T1000 (cell line): ENCODE results near the gene BSDC1.
A peak's percentile ranks its signal among the peaks of the same experiment; 100 is the strongest.

Experiments used
- DNase-seq: peaks from one replicate; lab custom pipeline; 2025; ENCODE audit warnings: mixed read lengths; lab: John Stamatoyannopoulos, UW

The BSDC1 gene

DNA sequence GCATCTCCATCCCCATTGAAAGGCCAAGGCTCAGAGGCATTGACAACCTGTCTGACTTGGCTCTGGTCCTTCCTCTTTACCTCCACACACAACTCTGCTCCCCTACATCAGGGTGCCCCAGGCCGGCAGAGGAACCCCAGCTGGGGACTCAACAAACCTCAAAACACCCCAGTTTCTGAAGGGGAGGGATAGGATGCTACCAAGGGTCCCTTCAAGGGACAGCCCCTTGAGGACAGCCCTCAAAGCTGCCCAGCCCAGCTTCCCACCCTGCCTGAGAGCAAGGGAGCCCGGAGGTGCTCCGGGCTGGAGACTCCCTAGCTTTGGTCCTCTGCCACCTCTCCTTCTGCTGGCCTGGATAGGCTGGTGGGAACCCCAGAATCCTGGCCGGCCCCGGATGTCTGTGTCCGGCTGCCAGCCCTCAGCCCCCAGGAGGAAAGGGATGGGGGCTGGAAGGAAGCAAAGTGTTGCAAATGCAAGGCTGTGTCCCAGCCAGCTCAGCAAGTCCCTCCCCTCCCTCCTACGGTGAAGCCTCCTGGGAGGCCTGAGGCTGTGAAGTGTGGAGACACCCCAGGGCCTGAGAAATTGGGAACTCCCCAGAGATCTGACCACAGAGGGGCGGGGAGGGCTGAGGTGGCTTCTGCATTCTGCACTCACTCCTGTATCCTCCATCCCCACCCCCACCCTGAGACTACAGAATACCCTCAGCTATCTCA lies 57.1 kb downstream of the BSDC1 start:
- peak; percentile 45 for DNase-seq

DNA sequence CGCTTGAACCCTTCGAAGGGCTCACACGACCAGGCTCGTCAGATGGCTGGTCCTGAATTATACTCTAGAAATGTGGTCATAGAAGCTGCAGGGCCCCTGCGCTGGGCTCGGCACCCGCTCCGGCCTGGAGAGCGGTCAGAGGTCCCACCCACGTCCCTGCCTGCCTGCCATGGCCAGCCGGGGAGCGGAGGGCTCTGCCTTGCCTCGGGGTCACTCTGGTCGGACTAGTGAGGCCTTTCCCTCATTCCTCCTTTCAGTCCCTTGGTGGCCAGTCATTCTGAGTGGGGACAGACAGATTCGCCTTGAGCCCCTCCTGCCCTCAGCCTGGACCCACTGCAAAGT lies 57.7 kb downstream of the BSDC1 start:
- no peak for DNase-seq

DNA sequence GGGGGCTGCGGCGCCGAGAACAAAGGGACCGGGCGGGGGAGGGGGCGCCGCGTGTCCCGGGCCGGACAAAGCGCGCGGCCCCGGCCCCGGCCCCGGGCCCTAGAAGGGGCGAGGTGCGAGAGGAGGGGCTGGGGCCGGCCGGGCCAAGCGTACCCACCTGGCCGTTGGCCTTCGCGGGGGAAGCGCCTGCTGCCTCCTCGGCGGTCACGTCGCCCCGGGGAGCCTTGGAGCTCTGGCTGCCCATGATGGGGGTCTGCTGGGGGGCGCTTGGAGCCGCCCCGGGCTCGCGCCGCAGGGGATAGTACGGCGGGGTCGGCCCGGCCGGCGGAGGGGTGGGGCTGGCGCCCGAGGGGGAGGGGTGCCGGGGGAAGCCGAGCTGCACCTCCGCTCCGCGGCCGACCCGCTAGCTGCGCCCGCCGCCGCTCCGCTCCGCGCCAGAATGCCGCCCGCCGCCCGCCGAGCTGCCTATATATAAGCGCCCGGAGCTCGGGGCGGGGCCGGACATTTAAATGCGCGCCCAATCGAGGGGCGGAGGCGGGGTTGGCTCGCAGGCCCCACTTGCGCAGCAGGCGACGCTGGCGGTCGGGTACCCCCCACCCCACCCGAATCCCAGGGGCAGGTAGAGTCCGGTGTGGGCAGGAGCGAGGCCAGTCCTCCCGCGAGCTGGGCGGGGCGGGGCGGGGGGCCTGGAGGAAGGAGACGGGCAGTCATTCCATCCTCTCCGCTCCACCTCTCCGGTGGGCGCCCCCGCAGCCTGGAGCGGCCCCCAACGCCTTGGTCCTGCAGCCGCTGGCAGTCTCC lies 58.3 kb downstream of the BSDC1 start, which contains the start of gene MARCKSL1:
TSS of gene MARCKSL1 (minus strand) at position 444 of the 801 bp plus-strand sequence. CDS start at position 244, 200 bp downstream.
- peak; percentile 71 for DNase-seq

- DNase-seq, result no peak
These were observed 58.8 kb downstream of the BSDC1 start for GRCh38 chr1:32335535-32335789.

- DNase-seq, result no peak
These were observed 59.2 kb downstream of the BSDC1 start for GRCh38 chr1:32334864-32335534.

- DNase-seq, result no peak
These were observed 59.9 kb downstream of the BSDC1 start for GRCh38 chr1:32334274-32334861.

- DNase-seq, result no peak
These were observed 60.8 kb downstream of the BSDC1 start for GRCh38 chr1:32333251-32333963.

DNA sequence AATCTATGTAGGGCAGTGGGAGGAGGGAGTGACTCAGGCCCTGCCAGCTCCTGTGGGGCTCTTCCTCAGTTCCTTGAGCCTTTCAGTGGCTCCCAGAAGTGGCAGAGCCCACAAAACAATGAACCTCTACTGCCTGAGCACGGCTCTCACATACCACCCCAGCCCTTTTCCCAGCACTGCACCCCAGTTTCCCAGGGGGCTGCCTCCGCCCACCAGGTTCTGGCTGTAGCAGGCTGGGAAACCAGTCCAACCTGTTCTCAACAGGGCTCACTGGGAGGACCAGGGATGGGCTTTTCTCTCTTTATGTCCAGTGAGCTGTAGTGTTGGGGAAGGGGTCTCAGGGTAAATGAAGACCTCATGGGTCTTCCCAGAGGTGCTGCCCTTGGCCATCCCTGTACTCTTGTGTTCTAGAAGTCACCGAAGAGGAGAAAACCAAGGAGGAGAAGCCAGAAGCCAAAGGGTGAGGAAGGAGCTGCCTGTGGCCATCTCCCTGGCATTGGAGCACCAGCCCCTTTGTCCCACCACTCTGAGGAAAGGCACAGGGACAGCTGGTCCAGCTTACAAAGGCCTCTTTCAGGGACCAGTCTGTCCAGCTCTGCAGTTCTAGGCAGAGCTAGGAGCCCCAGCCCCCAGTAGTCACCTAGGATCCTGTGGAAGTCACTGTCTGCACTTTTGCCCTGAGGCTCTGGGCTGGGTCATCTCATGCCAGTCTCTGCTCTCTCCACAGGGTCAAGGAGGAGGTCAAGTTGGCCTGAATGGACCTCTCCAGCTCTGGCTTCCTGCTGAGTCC lies 61.8 kb downstream of the BSDC1 start:
- no peak for DNase-seq

- DNase-seq, result no peak
These were observed 62.7 kb downstream of the BSDC1 start for GRCh38 chr1:32331549-32331948.

GRCh38 chr1:32330558-32331151 lies 63.6 kb downstream of the BSDC1 start:
- no peak for DNase-seq

GRCh38 chr1:32329931-32330466 lies 64.2 kb downstream of the BSDC1 start:
- no peak for DNase-seq

DNA sequence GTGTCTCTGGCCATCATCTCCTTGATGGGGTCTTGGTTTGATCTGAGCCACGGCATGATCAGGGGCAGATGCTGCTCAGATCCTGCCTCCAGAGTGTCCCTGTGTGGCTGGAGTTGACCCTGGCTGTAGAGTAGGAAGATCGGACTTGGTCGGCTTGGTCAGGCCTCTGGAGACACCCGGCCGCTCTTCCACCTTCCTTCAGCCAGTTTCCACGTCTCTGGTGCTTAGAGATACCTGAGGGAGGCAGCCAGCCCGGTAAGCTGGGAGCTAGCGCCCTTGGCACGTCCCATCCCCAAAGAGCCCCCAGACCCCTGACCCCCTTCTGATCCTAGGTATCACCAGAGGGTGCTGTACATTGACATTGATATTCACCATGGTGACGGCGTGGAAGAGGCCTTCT lies 67.0 kb downstream of the BSDC1 start:
- no peak for DNase-seq

GRCh38 chr1:32321712-32322291 lies 72.4 kb downstream of the BSDC1 start:
- no peak for DNase-seq

DNA sequence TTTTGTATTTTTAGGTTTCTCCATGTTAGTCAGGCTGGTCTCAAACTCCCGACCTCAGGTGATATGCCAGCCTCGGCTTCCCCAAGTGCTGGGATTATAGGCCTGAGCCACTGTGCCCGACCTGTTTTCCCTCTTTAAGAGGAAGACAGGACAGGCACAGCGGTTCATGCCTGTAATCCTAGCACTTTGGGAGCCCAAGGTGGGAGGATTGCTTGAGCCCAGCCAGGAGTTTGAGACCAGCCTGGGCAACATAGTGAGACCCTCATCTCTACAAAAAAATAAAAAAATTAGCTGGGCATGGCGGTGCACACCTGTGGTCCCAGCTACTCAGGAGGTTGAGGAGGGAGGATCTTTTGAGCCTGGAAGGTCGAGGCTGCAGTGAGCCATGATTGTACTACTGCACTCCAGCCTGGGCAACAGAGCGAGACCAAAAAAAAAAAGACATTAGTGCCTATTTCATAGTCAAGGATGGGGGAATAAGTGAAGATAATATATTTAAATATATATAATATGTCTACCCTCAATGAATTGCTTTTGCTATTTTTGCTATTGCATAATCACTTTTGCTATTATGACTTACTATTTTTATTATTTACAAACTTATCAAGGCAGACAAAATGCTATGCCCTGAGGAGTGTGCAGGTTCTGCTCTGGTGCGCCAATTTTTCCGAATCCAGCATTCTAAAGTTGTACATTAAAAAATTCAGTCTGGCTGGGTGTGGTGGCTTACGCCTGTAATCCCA lies 75.9 kb downstream of the BSDC1 start:
- no peak for DNase-seq

- no peak for DNase-seq
These were observed 77.4 kb downstream of the BSDC1 start for GRCh38 chr1:32316903-32317277.
